Activated naive CD4-positive, alpha-beta T cell treated with anti-CD3 and anti-CD28 coated beads, Interleukin-2, amount 10 ng/mL, durations not matched to agents 7 days and 5 days (primary cell): ENCODE data around the gene GPC3.
"Not testable (repeated sequence)": the region's sequence is repeated elsewhere in the genome, so short reads cannot be mapped to it uniquely, and the experiment has no call there.

ENCODE experiments used
- CTCF ChIA-PET: fragments of 350-600 bp; sonication (Branson Sonifier 250); formaldehyde crosslinking; loops from one replicate; lab custom pipeline; 2021; ENCODE audit warnings: antibody characterized with exemption; lab: Charles Lee
- DNase-seq: peaks from one replicate; pipeline ENCODE4 v3.0.0-alpha.2; 2020
- H3K27ac Mint-ChIP-seq: one replicate; pipeline ENCODE4 v1.8.0; 2021; ENCODE audit warnings: mild to moderate bottlenecking, moderate library complexity, mixed read lengths
- H3K27me3 Mint-ChIP-seq: one replicate; pipeline ENCODE4 v1.8.0; 2021; ENCODE audit warnings: mild to moderate bottlenecking, mixed read lengths
- H3K36me3 Mint-ChIP-seq: one replicate; pipeline ENCODE4 v1.8.0; 2021; ENCODE audit warnings: mixed read lengths
- H3K4me1 Mint-ChIP-seq: one replicate; pipeline ENCODE4 v1.8.0; 2021; ENCODE audit warnings: mixed read lengths
- H3K4me3 Mint-ChIP-seq: one replicate; pipeline ENCODE4 v1.8.0; 2021; ENCODE audit warnings: mild to moderate bottlenecking, moderate library complexity, mixed read lengths
- H3K9me3 Mint-ChIP-seq: one replicate; pipeline ENCODE4 v1.8.0; 2021; ENCODE audit warnings: mixed read lengths

The GPC3 gene

GRCh38 chrX:134007716-134008115 is 22.3 kb upstream of the GPC3 start:
- no peak overlapping the region for H3K27ac Mint-ChIP-seq
- no peaks in the 10 kb centered on the region for H3K9me3 Mint-ChIP-seq
- no peaks in the 10 kb centered on the region for H3K36me3 Mint-ChIP-seq
- no peak overlapping the region for H3K4me3 Mint-ChIP-seq
- no peaks in the 10 kb centered on the region for H3K4me1 Mint-ChIP-seq
- peaks cover 3% of the 10 kb centered on the region for H3K27me3 Mint-ChIP-seq
- CTCF ChIA-PET = no interaction called here
- no peak for DNase-seq

DNA sequence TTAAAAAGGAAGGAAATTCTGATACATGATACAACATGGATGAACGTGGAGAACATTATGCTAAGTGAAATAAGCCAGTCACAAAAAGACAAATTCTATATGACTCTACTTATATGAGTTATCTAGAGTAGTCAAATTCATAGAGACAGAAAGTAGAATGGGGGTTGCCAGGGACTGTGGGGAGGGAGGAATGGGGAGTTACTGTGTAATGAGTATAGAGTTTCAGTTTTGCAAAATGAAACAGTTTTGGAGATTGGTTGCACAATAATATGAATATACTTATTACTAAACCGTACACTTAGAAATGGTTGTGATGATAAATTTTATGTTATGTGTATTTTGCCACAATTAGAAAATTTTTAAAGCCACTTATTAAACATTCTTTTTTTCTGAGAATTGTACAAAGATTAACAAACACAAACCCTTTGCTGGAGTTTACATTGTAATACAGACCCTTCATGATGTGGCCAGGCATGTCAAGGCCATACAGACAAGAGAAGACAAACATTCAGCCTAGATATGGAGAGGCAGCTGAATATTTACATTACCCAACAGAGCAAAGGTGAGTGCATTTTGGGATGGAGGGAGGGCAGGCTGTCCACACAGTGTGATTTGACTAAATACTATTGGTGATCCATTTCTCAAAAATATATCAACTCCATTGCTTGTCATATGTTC is 21.2 kb upstream of the GPC3 start:
- Mint-ChIP-seq H3K9me3 (no peaks in the 10 kb centered on the region), H3K27me3 (peaks cover 3% of the 10 kb centered on the region), H3K4me1 (no peaks in the 10 kb centered on the region), H3K36me3 (no peaks in the 10 kb centered on the region), H3K27ac (no peak overlapping the region), H3K4me3 (no peak overlapping the region)
- CTCF ChIA-PET = no interaction called here
- DNase-seq = no peak

DNA sequence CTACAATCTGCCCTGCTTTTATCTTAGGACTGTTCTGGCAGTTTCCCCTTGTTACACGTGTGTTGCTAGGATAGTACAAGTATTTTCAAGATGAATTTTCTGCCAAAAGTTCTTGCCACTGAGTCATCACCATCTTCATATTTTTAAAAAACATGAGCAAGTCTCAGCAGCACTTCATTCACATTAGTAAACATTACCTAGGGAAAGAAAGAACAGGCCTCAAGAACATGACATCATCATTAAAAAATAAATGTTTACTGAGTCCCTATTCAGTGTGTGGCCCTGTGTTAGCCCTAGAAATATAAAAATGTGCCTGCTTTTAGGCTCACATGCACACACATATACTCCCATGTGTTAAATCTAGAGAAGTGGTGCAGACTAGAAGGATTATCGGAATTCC is 18.7 kb upstream of the GPC3 start:
- no peak for DNase-seq
- CTCF ChIA-PET = no interaction called here
- Mint-ChIP-seq H3K9me3 (no peaks in the 10 kb centered on the region), H3K27ac (no peak overlapping the region), H3K27me3 (peaks cover 3% of the 10 kb centered on the region), H3K4me3 (no peak overlapping the region), H3K36me3 (no peaks in the 10 kb centered on the region), H3K4me1 (no peaks in the 10 kb centered on the region)

DNA sequence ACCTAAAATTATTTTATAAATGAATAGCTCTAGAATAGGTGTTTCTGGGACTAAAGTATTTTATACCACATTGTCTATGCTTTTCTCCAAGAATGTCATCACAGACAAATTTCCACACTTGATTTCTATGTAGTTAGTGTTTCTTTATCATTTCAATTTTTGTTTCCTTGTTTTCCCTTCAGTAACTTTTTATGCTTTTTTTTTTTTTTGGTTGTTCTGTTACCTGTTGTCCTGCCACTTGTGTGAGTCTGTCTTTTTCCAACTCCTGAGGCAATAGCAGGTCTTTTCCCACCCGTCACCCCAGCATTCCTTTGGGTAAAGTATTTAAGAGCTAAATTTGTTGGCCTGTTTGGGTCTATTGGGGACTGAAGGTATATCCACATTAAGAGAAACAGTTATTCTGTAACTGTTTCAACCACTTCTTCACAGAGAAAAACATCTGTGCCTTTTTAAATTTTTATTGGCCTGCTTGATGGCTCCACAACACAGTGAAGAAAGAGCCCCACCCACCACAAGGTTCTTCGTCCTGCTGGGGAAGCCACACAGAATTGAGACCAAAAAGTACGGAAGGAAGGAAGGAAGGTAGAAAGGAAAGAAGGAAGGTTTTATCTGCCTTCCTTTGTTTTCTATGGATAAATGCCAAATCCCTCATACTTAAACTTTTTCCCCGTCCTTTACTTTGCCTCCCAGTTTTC is 17.7 kb upstream of the GPC3 start:
- CTCF ChIA-PET = no interaction called here
- Mint-ChIP-seq H3K36me3 (no peaks in the 10 kb centered on the region), H3K27ac (no peak overlapping the region), H3K4me3 (no peak overlapping the region), H3K9me3 (no peaks in the 10 kb centered on the region), H3K4me1 (no peaks in the 10 kb centered on the region), H3K27me3 (peaks cover 3% of the 10 kb centered on the region)
- no peak for DNase-seq

DNA sequence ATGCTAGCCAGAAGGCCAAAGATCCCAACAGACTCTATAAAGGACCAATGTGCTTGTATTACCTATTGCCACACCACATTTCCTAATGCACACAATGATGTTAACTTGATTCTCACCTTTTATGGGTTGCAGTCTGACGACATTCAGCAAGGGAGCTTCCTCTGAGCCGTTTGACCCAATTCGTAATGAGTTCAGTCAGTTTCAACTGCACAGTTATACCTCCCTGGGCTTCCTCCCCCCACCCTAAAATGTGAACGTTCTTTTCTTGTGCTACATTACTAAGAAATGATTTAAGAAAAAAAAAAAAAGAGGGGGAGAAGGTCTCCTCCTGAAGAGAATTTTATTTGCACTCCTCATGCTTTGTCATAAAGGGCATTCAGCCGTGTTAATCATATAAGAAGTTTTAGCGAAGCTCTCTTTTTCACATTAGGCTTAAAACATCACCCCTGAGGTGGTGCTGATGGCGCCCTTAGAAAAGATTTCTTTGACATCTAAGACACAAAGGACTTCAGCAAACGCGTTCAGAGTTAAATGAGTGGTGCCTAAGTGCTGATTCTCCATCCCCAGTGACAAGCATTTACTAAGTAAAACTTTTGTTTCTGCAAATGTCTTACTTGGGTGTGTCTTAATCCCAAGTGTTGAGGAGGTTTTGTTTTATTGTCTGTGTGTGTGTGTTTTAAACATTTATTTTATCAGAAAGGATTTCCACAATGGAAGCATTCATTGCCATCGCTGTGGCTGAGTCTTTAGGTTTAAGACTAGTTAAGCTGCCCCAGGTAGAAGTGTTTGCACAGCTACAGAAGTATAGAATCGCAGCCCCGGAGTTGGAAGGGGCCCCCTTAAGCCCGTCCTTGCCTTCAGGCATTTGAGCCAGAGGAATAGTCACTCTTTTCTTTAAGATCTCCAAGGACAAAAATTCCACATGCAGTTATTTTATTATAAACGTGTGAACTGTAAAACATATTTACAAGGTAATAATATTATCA is 15.2 kb upstream of the GPC3 start:
- no peak overlapping the region for H3K27ac Mint-ChIP-seq
- no peak overlapping the region for H3K4me3 Mint-ChIP-seq
- no peaks in the 10 kb centered on the region for H3K4me1 Mint-ChIP-seq
- CTCF ChIA-PET = no interaction called here
- H3K36me3 Mint-ChIP-seq = no peaks in the 10 kb centered on the region
- H3K27me3 Mint-ChIP-seq = peaks cover 7% of the 10 kb centered on the region
- DNase-seq = no peak
- H3K9me3 Mint-ChIP-seq = no peaks in the 10 kb centered on the region

GRCh38 chrX:133999031-133999705 is 13.8 kb upstream of the GPC3 start:
- H3K27me3 Mint-ChIP-seq = peaks cover 7% of the 10 kb centered on the region

DNA sequence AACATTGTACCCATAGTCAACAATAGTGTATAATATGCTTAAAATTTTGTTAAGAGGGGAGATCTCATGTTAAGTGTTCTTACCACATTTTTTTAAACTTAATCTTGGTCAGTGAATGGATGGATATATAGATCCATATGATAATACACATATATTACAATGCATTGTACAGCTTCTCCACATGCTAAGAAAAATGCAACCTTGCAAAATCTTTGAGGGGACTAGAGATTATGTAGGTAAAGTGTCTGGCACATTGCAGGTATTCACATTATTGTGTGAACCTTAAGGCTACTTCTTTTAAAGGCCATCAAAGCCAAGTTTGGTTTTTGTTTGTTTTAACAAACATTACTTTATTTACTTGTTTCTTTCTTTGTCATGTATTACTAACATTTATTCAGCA is 10.4 kb upstream of the GPC3 start:
- H3K27ac Mint-ChIP-seq = no peak overlapping the region
- CTCF ChIA-PET = interaction anchor here (0.7 kb wide), 1 partner anchor 590 kb away, joined by 3 read pairs; no protein-coding TSS in a partner anchor
- no peaks in the 10 kb centered on the region for H3K9me3 Mint-ChIP-seq
- no peaks in the 10 kb centered on the region for H3K36me3 Mint-ChIP-seq
- no peak overlapping the region for H3K4me3 Mint-ChIP-seq
- peaks cover 4% of the 10 kb centered on the region for H3K27me3 Mint-ChIP-seq
- no peak for DNase-seq
- H3K4me1 Mint-ChIP-seq = no peaks in the 10 kb centered on the region

More at GRCh38 chrX:133999031-133999705, 13.8 kb upstream of the GPC3 start:
- Mint-ChIP-seq H3K9me3 (no peaks in the 10 kb centered on the region), H3K36me3 (no peaks in the 10 kb centered on the region), H3K4me3 (no peak overlapping the region), H3K27ac (no peak overlapping the region), H3K4me1 (no peaks in the 10 kb centered on the region)
- CTCF ChIA-PET = no interaction called here
- no peak for DNase-seq

- CTCF ChIA-PET = no interaction called here
- Mint-ChIP-seq H3K9me3 (no peaks in the 10 kb centered on the region), H3K27me3 (peaks cover 4% of the 10 kb centered on the region), H3K27ac (no peak overlapping the region), H3K4me1 (no peaks in the 10 kb centered on the region), H3K36me3 (no peaks in the 10 kb centered on the region), H3K4me3 (no peak overlapping the region)
- DNase-seq = no peak
These were observed 9.2 kb upstream of the GPC3 start for GRCh38 chrX:133994576-133994975.

GRCh38 chrX:133992882-133993281 is 7.5 kb upstream of the GPC3 start:
- CTCF ChIA-PET = no interaction called here
- peaks cover 4% of the 10 kb centered on the region for H3K27me3 Mint-ChIP-seq
- no peak for DNase-seq
- H3K27ac Mint-ChIP-seq = no peak overlapping the region
- H3K4me3 Mint-ChIP-seq = no peak overlapping the region
- H3K9me3 Mint-ChIP-seq = no peaks in the 10 kb centered on the region
- no peaks in the 10 kb centered on the region for H3K36me3 Mint-ChIP-seq
- H3K4me1 Mint-ChIP-seq = no peaks in the 10 kb centered on the region

DNA sequence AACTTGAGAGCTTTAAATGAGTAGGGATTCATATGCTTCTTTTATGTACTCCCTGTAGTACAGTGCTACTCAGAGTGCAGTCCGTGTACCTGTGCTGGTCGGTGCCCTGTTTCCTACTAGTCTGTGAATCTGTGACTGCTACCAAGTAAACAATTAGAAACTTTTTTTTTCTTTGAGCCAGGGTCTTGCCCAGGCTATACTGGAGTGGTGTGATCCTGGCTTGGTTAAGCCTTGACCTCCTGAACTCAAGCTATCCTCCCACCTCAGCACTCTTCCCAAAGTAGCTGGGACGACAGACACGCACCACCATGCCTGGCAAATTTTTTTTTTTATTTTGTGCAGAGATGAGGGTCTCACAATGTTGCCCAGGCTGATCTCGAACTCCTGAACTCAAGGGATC is 6.4 kb upstream of the GPC3 start:
- Mint-ChIP-seq H3K27ac (no peak overlapping the region), H3K36me3 (no peaks in the 10 kb centered on the region), H3K4me1 (no peaks in the 10 kb centered on the region), H3K27me3 (peaks cover 8% of the 10 kb centered on the region), H3K9me3 (no peaks in the 10 kb centered on the region), H3K4me3 (no peak overlapping the region)
- no peak for DNase-seq
- CTCF ChIA-PET = no interaction called here

GRCh38 chrX:133991057-133991456 is 5.7 kb upstream of the GPC3 start:
- H3K9me3 Mint-ChIP-seq, H3K4me1 Mint-ChIP-seq, CTCF ChIA-PET, H3K36me3 Mint-ChIP-seq, H3K27me3 Mint-ChIP-seq, H3K4me3 Mint-ChIP-seq, H3K27ac Mint-ChIP-seq, DNase-seq: not testable (repeated sequence)

DNA sequence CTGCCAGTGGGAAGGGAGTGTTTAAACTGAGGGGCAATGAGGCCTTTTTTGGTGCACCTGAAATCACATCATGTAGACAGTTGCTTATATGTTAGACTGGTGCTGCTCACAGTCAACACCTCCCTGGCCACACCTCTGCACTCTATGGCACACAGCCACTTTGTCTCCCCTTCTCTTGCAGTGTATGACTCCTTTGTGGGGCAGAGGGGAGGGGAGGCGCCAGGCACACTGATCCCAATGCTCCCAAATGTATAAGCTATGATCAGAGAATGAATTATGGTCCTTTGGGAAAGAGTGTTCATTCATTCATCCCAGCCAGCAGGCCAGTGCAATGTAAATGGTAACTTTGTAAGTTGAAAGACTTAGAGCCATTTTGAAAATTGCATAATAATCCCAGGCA is 4.6 kb upstream of the GPC3 start:
- no peak overlapping the region for H3K4me3 Mint-ChIP-seq
- no peaks in the 10 kb centered on the region for H3K4me1 Mint-ChIP-seq
- no peaks in the 10 kb centered on the region for H3K36me3 Mint-ChIP-seq
- no peak for DNase-seq
- CTCF ChIA-PET = no interaction called here
- peaks cover 15% of the 10 kb centered on the region for H3K27me3 Mint-ChIP-seq
- H3K27ac Mint-ChIP-seq = no peak overlapping the region
- no peaks in the 10 kb centered on the region for H3K9me3 Mint-ChIP-seq

GRCh38 chrX:133989490-133989889 is 4.1 kb upstream of the GPC3 start:
- H3K36me3 Mint-ChIP-seq = no peaks in the 10 kb centered on the region
- CTCF ChIA-PET = no interaction called here
- no peak overlapping the region for H3K27ac Mint-ChIP-seq
- H3K4me1 Mint-ChIP-seq = no peaks in the 10 kb centered on the region
- H3K4me3 Mint-ChIP-seq = no peak overlapping the region
- H3K9me3 Mint-ChIP-seq = no peaks in the 10 kb centered on the region
- peaks cover 20% of the 10 kb centered on the region for H3K27me3 Mint-ChIP-seq
- no peak for DNase-seq

DNA sequence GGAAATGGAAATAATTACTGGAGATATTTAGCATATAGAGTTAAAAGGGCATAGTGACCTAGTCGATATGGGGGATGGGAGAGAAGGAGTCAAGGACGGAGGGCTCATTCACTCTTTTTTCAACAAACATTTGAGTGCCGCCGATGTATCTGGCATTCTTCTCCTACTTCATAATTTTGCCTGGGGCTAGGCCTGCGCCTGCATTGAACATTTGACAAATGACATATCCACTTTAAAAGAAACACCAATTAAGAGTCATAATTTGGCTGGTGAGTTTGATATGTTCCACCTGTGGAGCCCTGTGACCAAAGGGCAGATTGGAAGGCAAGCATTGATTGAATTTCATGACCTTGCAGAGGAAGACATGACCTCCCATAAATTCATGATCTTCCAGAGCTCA is 2.6 kb upstream of the GPC3 start:
- Mint-ChIP-seq H3K9me3 (no peaks in the 10 kb centered on the region), H3K27ac (no peak overlapping the region), H3K36me3 (peaks cover 1% of the 10 kb centered on the region), H3K27me3 (peaks cover 34% of the 10 kb centered on the region), H3K4me1 (peaks cover 3% of the 10 kb centered on the region), H3K4me3 (no peak overlapping the region)
- DNase-seq = no peak
- CTCF ChIA-PET = no interaction called here
